Measurements from ENCODE around the gene CSNK1D. TPM values are rescaled to one million over a fixed set of nuclear protein-coding genes. Genes with fewer than 3 reads are reported as not detected.

Gene CSNK1D
- total and polyA plus RNA-seq, 8 donors = 55.9 to 180 (median 89.1) TPM

DNA sequence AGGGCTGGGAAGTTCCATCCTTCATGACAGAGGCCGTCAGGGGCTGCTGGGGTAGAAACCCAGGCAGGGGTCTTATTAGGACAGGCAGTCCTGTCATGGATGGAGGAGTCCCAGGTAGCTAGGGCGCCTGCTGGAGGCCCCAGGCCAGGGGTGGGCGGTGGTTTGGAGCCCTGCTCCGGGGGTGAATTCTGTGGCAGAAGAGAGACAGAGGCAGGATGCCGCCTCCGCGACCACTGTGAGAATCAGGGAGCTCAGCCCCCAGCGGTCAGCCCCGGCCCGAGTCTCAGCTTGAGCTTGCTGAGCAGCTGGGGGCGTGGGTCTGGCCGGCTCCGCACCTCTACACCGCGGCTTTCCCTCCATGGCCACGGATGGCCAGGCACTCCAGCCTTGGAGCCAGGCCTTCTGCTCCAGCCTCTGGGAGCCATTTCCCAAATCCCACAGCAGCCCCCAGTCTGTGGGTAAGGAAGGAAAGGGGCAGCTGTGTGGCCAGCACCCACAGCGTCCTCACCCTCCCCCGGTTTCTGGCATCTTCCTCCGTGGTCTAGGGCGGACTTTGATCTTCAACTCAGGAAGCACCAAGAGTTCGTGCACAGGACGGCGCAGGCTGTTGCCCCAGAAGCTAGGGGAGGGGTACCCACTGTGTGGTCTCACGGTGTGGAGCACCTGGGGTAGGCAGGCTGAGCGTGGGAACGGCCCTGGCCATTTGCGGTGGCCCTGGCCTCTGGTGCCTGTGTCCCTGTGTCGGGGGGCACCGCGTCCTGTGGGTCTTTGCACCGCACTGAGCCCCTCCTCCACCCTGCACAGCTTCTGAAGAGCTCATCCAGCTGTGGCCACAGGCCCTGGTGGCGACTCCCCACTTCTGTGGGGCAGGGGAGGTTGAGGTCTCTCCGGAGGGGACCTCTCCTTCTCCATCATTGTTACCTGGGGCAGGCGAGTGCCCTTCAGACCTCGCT is 29.8 kb upstream of the CSNK1D start:
- DNase-seq = no peak
- 49 to 82% (median 74%) methylated on average over 15 to 35 of the region's 35 CpGs for WGBS, 5 donors
- Histone ChIP-seq H3K27ac (peak overlapping the region in 2 of 5 donors; percentile 35 to 45), H3K27me3 (peaks cover 0 to 23% (median 0%) of the 10 kb centered on the region in 3 donors), H3K9me3 (no peaks in the 10 kb centered on the region), H3K4me1 (peaks cover 10 to 42% (median 25%) of the 10 kb centered on the region in 4 donors), H3K4me3 (no peak overlapping the region), H3K36me3 (no peaks in the 10 kb centered on the region)
- TF ChIP-seq POLR2AphosphoS5 (IDR thresholded peaks at IDR 0.05) (no peak), POLR2A (IDR thresholded peaks at IDR 0.05) (no peak), EP300 (IDR thresholded peaks at IDR 0.05) (no peak)
- TF ChIP-seq, protein P1, sequence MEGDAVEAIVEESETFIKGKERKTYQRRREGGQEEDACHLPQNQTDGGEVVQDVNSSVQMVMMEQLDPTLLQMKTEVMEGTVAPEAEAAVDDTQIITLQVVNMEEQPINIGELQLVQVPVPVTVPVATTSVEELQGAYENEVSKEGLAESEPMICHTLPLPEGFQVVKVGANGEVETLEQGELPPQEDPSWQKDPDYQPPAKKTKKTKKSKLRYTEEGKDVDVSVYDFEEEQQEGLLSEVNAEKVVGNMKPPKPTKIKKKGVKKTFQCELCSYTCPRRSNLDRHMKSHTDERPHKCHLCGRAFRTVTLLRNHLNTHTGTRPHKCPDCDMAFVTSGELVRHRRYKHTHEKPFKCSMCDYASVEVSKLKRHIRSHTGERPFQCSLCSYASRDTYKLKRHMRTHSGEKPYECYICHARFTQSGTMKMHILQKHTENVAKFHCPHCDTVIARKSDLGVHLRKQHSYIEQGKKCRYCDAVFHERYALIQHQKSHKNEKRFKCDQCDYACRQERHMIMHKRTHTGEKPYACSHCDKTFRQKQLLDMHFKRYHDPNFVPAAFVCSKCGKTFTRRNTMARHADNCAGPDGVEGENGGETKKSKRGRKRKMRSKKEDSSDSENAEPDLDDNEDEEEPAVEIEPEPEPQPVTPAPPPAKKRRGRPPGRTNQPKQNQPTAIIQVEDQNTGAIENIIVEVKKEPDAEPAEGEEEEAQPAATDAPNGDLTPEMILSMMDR (IDR thresholded peaks at IDR 0.05) = no peak
- intact Hi-C loops (cut with DNase I; ENCODE audit: low total_unique reads) = no loop called here

DNA sequence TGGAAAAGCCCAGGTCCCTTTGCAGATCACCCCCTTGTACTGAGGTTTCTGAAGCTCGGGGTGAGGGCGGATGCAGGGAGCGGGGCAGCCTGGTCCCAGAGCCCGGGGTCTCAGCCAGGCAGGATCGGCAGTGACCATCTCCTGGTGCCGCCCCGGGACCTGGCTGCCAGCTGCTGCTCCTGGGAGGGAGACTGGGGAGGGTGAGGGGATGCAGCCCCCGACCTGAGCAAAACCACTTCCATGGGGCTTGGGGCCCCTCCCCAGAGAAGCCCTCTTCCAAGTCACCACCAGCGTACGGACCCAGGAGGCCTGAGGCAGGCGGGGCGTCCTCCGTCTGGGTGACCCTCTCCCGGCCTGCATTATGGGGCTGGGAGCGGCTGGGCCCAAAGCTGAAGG is 29.1 kb upstream of the CSNK1D start:
- peaks cover 0 to 23% (median 0%) of the 10 kb centered on the region in 3 donors for H3K27me3 ChIP-seq
- DNase-seq = no peak
- 80 to 91% (median 85%) methylated on average over 9 to 15 of the region's 15 CpGs for WGBS, 5 donors
- no peak overlapping the region for H3K4me3 ChIP-seq
- intact Hi-C loops (cut with DNase I; ENCODE audit: low total_unique reads) = no loop called here
- no peaks in the 10 kb centered on the region for H3K36me3 ChIP-seq
- peaks cover 16 to 49% (median 31%) of the 10 kb centered on the region in 4 donors for H3K4me1 ChIP-seq
- TF ChIP-seq POLR2A (IDR thresholded peaks at IDR 0.05) (no peak), POLR2AphosphoS5 (IDR thresholded peaks at IDR 0.05) (no peak), EP300 (IDR thresholded peaks at IDR 0.05) (no peak)
- TF ChIP-seq, protein P1 (IDR thresholded peaks at IDR 0.05) = no peak
- H3K9me3 ChIP-seq = no peaks in the 10 kb centered on the region
- peak overlapping the region in 4 of 5 donors; percentile 7 to 45 (median 36) for H3K27ac ChIP-seq

DNA sequence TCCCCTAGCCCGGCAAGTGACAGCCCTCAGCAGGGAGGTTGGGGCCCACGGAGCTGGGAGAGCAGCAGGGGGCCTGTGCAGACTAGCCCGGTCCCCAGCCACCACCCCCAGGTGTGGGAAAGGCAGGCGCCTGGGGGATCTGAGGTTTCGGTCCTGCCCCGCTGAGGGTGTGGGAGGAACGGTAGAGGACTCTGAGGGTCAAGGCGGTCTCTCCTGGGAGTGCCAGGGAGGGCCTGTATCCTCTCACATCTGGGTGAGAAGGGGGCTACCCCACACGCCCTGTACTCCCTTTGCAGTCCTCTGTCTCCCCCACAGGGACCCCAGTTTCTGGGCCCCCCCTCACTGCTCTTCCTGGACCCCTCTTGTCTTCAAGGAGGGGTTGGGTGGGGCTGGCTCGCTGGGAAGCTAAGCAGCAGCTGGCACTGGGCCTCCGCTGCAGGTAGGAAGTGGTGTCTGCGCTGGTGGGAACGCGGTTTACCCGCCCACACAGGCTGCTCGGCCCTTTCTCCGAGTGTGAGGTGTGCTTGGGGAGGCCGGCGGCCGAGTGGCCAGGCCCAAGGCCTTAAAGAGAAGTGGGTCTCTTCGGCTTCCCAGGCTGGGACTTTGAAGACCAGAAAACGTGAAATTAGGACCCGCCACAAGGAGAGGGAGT is 28.5 kb upstream of the CSNK1D start:
- peaks cover 0 to 23% (median 0%) of the 10 kb centered on the region in 3 donors for H3K27me3 ChIP-seq
- DNase-seq = no peak
- H3K27ac ChIP-seq = peak overlapping the region in 3 of 5 donors; percentile 7 to 45 (median 38)
- H3K4me1 ChIP-seq = peaks cover 21 to 55% (median 36%) of the 10 kb centered on the region in 4 donors
- TF ChIP-seq POLR2A (IDR thresholded peaks at IDR 0.05) (no peak), EP300 (IDR thresholded peaks at IDR 0.05) (no peak), POLR2AphosphoS5 (IDR thresholded peaks at IDR 0.05) (no peak)
- TF ChIP-seq, protein P1 (IDR thresholded peaks at IDR 0.05) = no peak
- no peaks in the 10 kb centered on the region for H3K9me3 ChIP-seq
- 64 to 86% (median 75%) methylated on average over 14 to 23 of the region's 23 CpGs for WGBS, 5 donors
- H3K4me3 ChIP-seq = no peak overlapping the region
- intact Hi-C loops (cut with DNase I; ENCODE audit: low total_unique reads) = no loop called here
- no peaks in the 10 kb centered on the region for H3K36me3 ChIP-seq

DNA sequence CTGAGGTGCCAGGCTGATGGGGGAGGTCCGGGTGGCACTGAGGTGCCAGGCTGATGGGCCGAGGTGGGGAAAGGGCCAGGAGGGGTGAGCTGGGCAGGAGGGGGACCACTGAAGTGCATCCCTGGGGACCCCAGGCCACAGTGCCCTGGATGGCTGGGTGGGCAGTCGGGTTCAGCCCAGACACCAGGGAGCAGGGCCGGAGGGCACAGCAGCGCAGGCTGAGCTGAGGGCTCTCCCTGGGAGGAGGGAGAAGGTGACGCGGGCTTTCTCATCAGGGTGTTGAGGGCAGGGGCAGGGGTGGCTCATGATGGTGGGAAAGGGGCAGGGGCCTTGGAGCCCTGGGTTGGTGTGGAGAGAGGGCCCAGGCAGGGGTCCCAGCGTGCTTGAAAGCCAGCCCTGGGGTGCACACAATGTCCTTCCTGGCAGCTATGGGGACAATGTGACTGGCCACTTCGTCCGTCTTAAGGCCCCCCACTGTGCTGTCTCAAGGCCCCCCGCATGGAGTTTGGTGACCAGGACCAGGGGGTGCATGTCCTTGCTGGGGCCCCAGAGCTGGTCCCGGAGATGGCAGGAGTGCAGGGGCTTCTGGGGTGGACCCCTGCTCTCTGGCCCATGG is 27.9 kb upstream of the CSNK1D start:
- peaks cover 27 to 61% (median 43%) of the 10 kb centered on the region in 4 donors for H3K4me1 ChIP-seq
- intact Hi-C loops (cut with DNase I; ENCODE audit: low total_unique reads) = no loop called here
- peaks cover 0 to 23% (median 0%) of the 10 kb centered on the region in 3 donors for H3K27me3 ChIP-seq
- H3K9me3 ChIP-seq = no peaks in the 10 kb centered on the region
- no peak overlapping the region for H3K4me3 ChIP-seq
- no peak for DNase-seq
- peak overlapping the region in 2 of 5 donors; percentile 14 to 45 for H3K27ac ChIP-seq
- H3K36me3 ChIP-seq = no peaks in the 10 kb centered on the region
- no peak for TF ChIP-seq POLR2A (IDR thresholded peaks at IDR 0.05)
- TF ChIP-seq, protein P1 (IDR thresholded peaks at IDR 0.05) = no peak
- TF ChIP-seq EP300 (IDR thresholded peaks at IDR 0.05) = no peak
- no peak for TF ChIP-seq POLR2AphosphoS5 (IDR thresholded peaks at IDR 0.05)
- 87 to 94% (median 90%) methylated on average over 10 to 12 of the region's 12 CpGs for WGBS, 5 donors

Measured in stomach (tissue), 9 donors.